HG03045 (cell line): ENCODE data around the gene FOXK1.
A peak's percentile ranks its signal among the peaks of the same experiment; 100 is the strongest.
"Not testable (repeated sequence)": the region's sequence is repeated elsewhere in the genome, so short reads cannot be mapped to it uniquely, and the experiment has no call there.

Experiments
- ATAC-seq: cut with Tn5 transposase; IDR thresholded peaks from one replicate; pipeline ENCODE4 v1.9.1; 2021; ENCODE audit warnings: mild to moderate bottlenecking, moderate library complexity; ENCODE audit not compliant: unreplicated experiment

The FOXK1 gene

DNA sequence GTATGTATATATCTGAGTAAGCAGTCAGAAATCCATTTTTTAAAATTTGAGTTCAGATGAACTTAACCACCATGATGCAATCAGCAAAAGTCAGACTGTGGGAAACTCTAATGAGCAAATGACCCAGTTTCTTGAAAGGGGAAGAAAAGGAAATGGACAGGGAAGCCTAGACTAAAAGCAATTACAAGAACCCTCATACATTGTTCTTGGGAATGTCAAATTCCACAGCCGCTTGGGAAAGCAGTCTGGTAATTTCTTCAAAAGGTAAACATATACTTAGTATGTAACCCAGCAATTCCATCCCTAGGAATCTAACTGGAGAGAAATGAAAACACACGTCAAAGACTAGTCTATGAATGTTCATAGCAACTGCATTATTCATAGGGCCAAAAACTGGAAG lies 16.4 kb upstream of the FOXK1 start:
- no peak for ATAC-seq

- no peak for ATAC-seq
Measured at GRCh38 chr7:4667776-4668509, 14.2 kb upstream of the FOXK1 start.

GRCh38 chr7:4668510-4668847 lies 13.6 kb upstream of the FOXK1 start:
- ATAC-seq = no peak

DNA sequence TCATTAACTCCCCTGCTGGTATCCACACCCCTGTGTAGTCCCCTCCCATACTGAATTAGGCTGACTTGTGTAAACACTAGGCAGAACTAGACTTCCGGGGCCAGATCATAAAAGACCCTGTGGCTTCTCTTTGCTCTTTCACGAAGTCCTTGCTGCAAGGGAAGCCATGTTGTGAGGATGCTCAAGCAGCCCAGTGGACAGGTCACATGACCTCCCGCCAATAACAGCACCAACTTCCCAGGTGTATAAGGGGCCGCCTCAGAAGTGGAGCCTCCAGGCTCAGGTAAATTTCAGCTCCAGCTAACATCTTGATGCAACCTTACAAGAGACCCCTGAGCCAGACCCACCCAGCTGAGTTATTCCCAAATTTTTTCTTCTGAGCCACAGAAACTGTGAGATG lies 11.3 kb upstream of the FOXK1 start:
- ATAC-seq = no peak

DNA sequence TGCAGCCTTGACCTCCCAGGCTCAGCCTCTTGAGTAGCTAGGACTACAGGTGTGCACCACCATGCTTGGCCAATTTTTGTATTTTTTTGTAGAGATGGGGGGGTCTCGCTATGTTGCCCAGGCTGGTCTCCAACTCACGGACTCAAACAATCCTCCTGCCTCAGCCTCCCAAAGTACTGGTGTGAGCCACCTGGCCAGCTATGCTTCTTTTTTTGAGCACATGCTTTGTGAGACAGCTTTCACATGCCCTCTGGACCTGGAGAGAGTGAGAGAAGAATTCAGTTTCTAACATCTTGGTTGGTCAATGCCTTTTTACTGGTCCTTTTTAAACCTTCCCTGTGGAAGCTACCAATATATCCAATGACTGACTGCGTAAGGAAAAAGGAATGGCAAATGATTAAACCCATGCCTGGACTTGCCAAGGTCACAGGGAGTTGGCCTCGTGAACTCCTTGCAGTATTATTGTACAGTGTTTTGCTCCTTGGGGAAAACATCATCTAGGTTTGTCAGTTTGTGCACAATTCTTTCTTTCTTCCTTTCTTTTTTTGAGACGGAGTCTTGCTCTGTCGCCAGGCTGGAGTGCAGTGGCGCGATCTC lies 6.2 kb upstream of the FOXK1 start:
- no peak for ATAC-seq

DNA sequence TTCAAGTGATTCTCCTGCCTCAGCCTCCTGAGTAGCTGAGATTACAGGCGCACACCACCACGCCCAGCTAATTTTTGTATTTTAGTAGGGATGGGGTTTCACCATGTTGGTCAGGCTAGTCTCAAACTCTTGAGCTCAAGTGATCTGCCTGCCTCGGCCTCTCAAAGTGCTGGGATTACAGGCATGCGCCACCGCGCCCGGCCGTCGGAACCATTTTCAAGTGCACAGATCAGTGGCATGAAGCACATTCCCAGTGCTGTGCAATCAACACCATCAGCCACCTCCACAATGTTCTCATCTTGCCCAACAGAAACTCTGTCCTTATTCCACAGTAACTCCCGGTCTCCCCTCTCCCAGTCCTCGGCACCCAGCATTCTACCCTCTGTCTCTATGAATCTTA lies 4.6 kb upstream of the FOXK1 start:
- not testable (repeated sequence) for ATAC-seq

- no peak for ATAC-seq
Measured at GRCh38 chr7:4681218-4681851, 760 bp upstream of the FOXK1 start.

GRCh38 chr7:4682621-4683042 lies 537 bp downstream of the FOXK1 start:
- ATAC-seq = peak; percentile 35

GRCh38 chr7:4683043-4683883 lies 1.2 kb downstream of the FOXK1 start:
- no peak for ATAC-seq

DNA sequence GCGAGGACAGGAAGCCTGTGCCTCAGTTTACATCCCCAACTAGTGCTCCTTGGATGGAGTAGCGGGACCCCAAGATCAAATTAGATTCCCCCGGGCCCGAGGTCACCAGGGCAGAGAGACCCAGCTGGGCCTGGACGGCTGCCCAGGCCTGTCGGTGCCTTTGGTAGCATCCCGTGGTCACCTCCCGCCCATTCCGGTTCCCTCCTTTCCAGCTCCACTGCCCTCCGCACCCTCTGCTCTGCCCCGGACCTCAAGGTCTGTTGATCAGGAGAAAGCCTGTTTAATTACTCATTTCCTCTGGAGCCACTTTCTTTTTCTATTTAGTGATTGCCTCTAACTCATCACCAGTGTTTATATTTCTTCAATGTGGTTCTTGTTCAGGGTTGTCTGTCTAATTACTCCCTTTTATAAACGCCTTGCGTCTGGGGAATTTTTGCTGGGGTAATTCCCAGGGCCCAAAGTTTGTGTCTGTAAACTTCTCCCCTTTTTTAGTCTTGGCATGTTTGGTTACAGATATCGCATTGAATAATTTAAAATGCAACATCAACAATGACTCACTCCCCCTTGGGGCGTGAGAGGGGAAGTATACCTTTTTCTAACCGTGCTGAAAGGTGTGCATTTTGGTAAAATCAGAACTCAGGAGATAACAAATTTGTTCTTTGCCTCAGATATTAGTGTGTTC lies 1.9 kb downstream of the FOXK1 start:
- no peak for ATAC-seq

- no peak for ATAC-seq
Measured at GRCh38 chr7:4684846-4685245, 2.8 kb downstream of the FOXK1 start.

DNA sequence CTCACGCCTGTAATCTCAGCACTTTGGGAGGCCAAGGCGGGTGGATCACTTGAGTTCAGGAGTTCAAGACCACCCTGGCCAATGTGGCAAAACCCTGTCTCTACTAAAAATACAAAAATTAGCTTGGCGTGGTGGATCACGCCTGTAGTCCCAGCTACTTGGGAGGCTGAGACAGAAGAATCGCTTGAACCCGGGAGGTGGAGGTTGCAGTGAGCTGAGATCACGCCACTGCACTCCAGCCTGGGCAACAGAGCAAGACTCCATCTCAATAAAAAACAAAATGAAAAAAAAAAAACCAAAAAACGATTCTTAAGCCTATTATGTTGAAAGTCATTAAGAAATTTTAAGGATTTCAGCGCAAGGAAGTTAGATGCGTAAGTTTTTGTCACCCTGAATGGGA lies 3.6 kb downstream of the FOXK1 start:
- not testable (repeated sequence) for ATAC-seq

DNA sequence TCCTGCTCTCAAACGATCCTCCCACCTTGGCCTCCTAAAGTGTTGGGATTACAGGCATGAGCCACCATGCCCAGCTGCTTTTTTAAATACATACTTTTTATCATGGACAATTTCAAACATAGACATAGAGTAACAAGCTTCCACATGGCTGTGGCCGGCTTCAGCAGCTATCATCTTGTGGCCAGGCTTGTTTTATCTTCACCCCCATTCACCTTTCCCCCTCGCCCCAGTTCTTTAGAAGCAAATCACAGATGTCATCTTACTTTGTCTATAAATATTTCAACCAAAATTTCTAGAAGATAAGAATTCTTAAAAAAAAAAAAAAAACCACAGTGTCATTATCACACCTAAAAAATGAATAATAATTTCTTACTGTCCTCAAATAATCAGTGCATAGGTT lies 5.9 kb downstream of the FOXK1 start:
- no peak for ATAC-seq

DNA sequence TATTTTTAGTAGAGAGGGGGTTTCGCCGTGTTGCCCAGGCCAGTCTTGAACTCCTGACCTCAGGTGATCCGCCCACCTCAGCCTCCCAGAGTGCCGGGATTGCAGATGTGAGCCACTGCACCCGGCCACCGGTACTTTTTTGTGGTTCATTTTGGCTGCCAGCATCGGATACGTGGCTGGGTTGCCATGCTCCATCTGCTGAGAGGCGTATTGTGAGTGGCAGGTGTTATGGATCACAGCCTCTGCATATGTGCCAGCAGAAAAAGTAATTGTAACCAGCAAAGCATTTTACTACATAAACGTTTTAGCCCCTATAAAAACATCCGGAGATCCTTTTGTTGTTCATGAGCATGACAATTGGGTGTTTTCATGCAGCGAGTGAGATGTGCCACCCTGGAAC lies 7.1 kb downstream of the FOXK1 start:
- ATAC-seq = no peak

- ATAC-seq = no peak
Measured at GRCh38 chr7:4689668-4690067, 7.6 kb downstream of the FOXK1 start.

DNA sequence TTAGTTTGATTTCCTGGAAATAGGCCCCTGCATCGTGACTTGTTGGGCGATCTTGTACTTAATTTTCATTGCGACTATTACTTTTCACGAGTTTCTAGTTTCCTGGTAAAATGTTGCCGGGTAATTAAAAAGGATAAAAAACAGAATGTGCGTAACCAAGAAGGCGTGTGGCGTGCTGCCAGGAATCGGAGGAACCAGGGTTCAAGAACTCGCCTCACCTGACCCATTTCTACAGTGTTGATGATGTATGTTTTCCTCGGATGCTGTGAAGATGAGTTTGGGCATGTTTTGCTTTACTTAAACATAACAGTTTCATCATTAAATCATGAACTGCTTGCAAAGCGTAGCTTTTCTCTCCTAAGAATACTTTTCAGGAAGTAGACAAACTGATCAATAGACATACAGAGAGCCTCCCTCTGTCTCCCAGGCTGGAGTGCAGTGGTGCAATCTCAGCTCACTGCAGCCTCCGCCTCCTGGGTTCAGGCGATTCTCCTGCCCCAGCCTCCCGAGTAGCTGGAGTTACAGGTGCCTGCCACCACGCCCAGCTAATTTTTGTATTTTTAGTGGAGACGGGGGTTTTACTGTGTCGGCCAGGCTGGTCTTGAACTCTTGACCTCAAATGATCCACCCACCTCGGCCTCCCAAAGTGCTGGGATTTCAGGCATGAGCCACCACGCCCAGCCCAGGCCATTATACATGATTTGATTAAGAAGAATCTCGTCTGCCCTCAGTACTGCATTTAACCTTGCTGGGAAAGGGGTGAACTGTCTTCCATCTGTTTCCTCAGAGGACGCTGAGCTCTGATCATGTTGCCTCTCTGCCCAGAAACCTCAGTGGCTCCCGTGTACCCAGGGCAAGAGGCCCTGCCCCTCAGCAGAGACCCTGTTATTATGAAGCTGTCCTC lies 9.1 kb downstream of the FOXK1 start:
- ATAC-seq = no peak

DNA sequence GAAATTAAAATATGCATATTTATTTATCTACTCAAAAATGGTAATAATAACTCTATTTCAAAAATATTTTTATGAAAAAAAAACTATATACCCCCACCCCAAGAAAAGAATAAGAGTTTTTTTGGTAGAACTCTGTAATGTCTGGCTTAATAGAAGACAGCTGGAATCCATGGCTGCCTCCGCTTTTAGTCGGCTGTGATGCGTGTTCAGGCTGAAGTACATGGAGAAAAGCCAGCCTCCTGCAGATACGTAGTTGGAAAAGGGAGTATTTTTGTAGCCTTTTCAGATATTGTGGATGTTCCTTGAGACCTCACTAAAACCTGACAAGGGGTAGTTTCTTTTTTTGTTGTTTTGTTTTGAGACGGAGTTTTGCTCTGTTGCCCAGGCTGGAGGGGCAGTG lies 10.0 kb downstream of the FOXK1 start:
- no peak for ATAC-seq

- not testable (repeated sequence) for ATAC-seq
Measured at GRCh38 chr7:4692622-4693021, 10.5 kb downstream of the FOXK1 start.

DNA sequence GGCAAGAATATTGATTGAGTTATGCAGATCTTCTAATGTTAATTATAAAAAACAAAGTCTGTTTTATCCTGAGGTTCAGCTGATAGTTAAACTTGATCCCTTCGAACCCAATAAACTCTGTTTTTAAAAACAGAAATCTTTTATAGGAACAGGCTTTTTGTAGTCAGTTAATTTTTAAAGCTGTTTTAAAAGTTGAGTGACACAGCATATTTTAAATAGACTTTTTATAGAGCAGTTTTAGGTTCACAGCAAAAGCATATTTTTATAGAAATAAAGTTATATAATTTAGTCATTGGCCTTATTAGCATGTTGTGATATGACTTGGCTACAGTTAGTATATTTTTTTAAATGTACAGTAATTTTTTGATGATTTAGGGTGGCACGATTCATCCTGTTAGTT lies 11.1 kb downstream of the FOXK1 start:
- ATAC-seq = no peak

DNA sequence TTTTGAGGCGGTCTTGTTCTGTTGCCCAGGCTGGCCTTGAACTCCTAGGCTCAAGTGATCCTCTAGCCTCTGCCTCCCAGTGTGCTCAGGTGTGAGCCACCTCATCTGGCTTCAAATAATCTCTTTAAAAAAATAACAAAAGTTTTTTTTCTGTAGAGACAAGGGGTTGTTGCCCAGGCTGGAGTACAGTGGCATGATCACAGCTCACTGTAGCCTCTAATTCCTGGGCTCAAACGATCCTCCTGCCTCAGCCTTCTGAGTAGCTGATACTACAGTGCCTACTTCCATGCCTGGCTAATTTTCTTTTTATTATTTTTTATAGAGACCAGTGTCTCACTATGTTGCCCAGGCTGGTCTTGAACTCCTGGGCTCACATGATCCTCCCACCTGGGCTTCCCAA lies 11.7 kb downstream of the FOXK1 start:
- ATAC-seq = no peak
